MM.1S (cell line): Measurements from ENCODE around the gene TRMT61A.

ENCODE experiments used
- EZH2 ChIP-seq: fragments of 300-600 bp; sonication (generic); optimal IDR thresholded peaks from 2 replicates; pipeline ENCODE3; 2017; ENCODE audit warnings: low read depth, mild to moderate bottlenecking, antibody characterized with exemption, low read length, mixed read lengths
- TF ChIP-seq, protein P1 (sequence below): fragments of 300-600 bp; sonication (generic); IDR thresholded peaks from 2 replicates; pipeline ENCODE4 v1.5.1; 2016; ENCODE audit warnings: antibody characterized with exemption, low read length, mixed read lengths

DNA sequence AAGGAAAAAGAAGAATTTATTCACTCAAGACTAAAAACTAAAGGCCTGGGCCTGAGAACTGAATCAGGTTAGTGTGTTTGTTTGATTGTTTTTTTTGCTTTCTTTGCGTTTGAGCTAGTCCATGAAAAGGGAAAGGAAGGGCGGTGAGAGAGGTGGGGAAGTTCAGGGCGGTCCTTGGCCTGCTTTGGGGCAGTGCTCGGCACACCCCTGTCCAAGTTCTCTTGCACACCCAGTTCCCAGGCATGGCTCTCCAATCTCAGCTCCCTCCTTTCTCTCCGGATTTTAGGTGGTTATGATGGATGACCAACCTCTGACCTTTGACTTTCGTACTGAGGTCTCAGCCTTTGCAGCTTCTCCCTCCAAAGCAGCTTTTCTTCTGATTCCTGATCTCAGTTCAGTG, 45.1 kb downstream of the TRMT61A start:
- TF ChIP-seq, protein P1, sequence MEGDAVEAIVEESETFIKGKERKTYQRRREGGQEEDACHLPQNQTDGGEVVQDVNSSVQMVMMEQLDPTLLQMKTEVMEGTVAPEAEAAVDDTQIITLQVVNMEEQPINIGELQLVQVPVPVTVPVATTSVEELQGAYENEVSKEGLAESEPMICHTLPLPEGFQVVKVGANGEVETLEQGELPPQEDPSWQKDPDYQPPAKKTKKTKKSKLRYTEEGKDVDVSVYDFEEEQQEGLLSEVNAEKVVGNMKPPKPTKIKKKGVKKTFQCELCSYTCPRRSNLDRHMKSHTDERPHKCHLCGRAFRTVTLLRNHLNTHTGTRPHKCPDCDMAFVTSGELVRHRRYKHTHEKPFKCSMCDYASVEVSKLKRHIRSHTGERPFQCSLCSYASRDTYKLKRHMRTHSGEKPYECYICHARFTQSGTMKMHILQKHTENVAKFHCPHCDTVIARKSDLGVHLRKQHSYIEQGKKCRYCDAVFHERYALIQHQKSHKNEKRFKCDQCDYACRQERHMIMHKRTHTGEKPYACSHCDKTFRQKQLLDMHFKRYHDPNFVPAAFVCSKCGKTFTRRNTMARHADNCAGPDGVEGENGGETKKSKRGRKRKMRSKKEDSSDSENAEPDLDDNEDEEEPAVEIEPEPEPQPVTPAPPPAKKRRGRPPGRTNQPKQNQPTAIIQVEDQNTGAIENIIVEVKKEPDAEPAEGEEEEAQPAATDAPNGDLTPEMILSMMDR = no peak
- TF ChIP-seq EZH2 = no peak
